WERI-Rb-1 (cell line): ENCODE results near the gene CCDC177.

Source experiments
- DNase-seq: peaks from one replicate; pipeline ENCODE4 v3.0.0-alpha.2; 2020
- H3K27ac ChIP-seq: fragments of 250-450 bp; sonication (Bioruptor Pico); 2 replicates; pipeline ENCODE4 v1.5.1; 2020; ENCODE audit warnings: mild to moderate bottlenecking, moderate library complexity
- H3K27me3 ChIP-seq: fragments of 250-450 bp; sonication (Bioruptor Pico); 2 replicates; pipeline ENCODE4 v1.5.1; 2021; ENCODE audit warnings: mild to moderate bottlenecking, low read depth, moderate library complexity; ENCODE audit not compliant: insufficient read depth, severe bottlenecking
- H3K36me3 ChIP-seq: fragments of 250-450 bp; sonication (Bioruptor Pico); 2 replicates; pipeline ENCODE4 v1.5.1; 2020; ENCODE audit warnings: mild to moderate bottlenecking, moderate library complexity
- H3K4me3 ChIP-seq: 2 replicates; pipeline ENCODE4 v1.5.1; 2011; ENCODE audit warnings: low read depth, mild to moderate bottlenecking, control low read depth, low read length
- H3K9me3 ChIP-seq: fragments of 250-450 bp; sonication (Bioruptor Pico); 2 replicates; pipeline ENCODE4 v1.5.1; 2021; ENCODE audit warnings: mild to moderate bottlenecking, moderate library complexity; ENCODE audit not compliant: severe bottlenecking
- TF ChIP-seq, protein P1 (sequence below): IDR thresholded peaks from 2 replicates; pipeline ENCODE4 v1.5.1; 2011; ENCODE audit warnings: low read depth, mild to moderate bottlenecking, control low read depth, inconsistent platforms, low read length

The CCDC177 gene

DNA sequence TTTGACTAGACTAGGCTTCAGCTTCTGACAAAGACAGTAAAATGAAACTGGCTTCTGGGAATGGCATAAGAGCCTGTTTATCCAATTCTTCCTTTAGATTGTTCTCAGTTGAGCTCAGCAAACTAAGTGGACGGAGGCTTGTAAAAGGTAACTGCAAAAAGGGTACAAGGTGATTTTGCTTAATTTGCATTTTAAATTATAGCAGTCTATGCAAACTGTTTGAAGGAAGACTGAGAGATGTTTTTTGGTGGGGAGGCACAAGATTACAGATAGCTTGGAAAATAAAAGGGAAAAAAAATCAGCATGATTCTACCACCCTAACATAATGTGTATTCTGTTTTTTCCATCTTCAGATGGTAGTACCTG is 41.7 kb upstream of the CCDC177 start:
- H3K9me3 ChIP-seq = no peaks in the 10 kb centered on the region
- no peak overlapping the region for H3K27ac ChIP-seq
- H3K36me3 ChIP-seq = peaks cover 42% of the 10 kb centered on the region
- H3K27me3 ChIP-seq = no peaks in the 10 kb centered on the region
- H3K4me3 ChIP-seq = no peak overlapping the region
- TF ChIP-seq, protein P1, sequence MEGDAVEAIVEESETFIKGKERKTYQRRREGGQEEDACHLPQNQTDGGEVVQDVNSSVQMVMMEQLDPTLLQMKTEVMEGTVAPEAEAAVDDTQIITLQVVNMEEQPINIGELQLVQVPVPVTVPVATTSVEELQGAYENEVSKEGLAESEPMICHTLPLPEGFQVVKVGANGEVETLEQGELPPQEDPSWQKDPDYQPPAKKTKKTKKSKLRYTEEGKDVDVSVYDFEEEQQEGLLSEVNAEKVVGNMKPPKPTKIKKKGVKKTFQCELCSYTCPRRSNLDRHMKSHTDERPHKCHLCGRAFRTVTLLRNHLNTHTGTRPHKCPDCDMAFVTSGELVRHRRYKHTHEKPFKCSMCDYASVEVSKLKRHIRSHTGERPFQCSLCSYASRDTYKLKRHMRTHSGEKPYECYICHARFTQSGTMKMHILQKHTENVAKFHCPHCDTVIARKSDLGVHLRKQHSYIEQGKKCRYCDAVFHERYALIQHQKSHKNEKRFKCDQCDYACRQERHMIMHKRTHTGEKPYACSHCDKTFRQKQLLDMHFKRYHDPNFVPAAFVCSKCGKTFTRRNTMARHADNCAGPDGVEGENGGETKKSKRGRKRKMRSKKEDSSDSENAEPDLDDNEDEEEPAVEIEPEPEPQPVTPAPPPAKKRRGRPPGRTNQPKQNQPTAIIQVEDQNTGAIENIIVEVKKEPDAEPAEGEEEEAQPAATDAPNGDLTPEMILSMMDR = no peak
- no peak for DNase-seq

GRCh38 chr14:69615496-69616407 is 41.1 kb upstream of the CCDC177 start:
- peaks cover 42% of the 10 kb centered on the region for H3K36me3 ChIP-seq
- no peak overlapping the region for H3K27ac ChIP-seq
- DNase-seq = no peak
- H3K4me3 ChIP-seq = no peak overlapping the region
- H3K27me3 ChIP-seq = no peaks in the 10 kb centered on the region
- no peaks in the 10 kb centered on the region for H3K9me3 ChIP-seq
- TF ChIP-seq, protein P1 = no peak

DNA sequence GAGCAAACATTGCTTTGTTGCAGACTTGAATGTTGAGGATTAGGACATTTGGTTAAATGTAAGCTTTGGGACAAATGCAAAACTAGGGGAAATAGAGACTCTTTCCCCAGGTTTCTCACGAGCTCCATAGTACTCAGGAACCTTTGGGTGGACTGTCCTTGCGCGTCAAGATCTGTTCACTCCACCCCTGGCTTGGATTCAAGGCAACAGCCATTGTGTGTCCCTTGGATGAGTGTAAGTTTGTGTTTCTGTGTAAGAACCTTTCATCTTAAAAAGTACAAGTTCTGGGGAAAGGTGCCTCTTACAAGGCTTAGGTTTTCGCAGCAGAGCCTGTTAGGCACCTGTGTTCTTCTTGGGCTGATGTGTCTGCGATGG is 40.4 kb upstream of the CCDC177 start:
- Histone ChIP-seq H3K36me3 (peaks cover 41% of the 10 kb centered on the region), H3K27me3 (no peaks in the 10 kb centered on the region), H3K9me3 (no peaks in the 10 kb centered on the region), H3K27ac (no peak overlapping the region), H3K4me3 (no peak overlapping the region)
- TF ChIP-seq, protein P1 = no peak
- no peak for DNase-seq

- Histone ChIP-seq H3K27me3 (no peaks in the 10 kb centered on the region), H3K9me3 (no peaks in the 10 kb centered on the region), H3K27ac (no peak overlapping the region), H3K4me3 (no peak overlapping the region), H3K36me3 (peaks cover 38% of the 10 kb centered on the region)
- DNase-seq = no peak
- TF ChIP-seq, protein P1 = no peak
These were observed 39.9 kb upstream of the CCDC177 start for GRCh38 chr14:69614592-69614991.

- TF ChIP-seq, protein P1 = no peak
- H3K27ac ChIP-seq = no peak overlapping the region
- H3K4me3 ChIP-seq = peak overlapping the region; percentile 78; the same call in 1 of the 2 replicates
- no peak for DNase-seq
- no peaks in the 10 kb centered on the region for H3K27me3 ChIP-seq
- H3K36me3 ChIP-seq = peaks cover 35% of the 10 kb centered on the region
- H3K9me3 ChIP-seq = no peaks in the 10 kb centered on the region
These were observed 38.8 kb upstream of the CCDC177 start for GRCh38 chr14:69613312-69614073.
